NB4 (cell line): ENCODE results near the gene ACACB.

ENCODE experiments used
- DNase-seq: peaks from one replicate; pipeline ENCODE4 v3.0.0; 2010; ENCODE audit warnings: low read depth
- H3K4me3 ChIP-seq: one replicate; pipeline ENCODE4 v1.5.1; 2011; ENCODE audit warnings: mild to moderate bottlenecking, low read depth, low read length, moderate library complexity
- CTCF ChIP-seq: IDR thresholded peaks from one replicate; pipeline ENCODE4 v1.5.1; 2012; ENCODE audit warnings: low read depth, low read length
- MYC ChIP-seq: IDR thresholded peaks from 2 replicates; pipeline ENCODE4 v1.6.1; 2011; ENCODE audit warnings: low read depth, low read length
- POLR2A ChIP-seq: IDR thresholded peaks from 2 replicates; pipeline ENCODE4 v1.6.1; 2011; ENCODE audit warnings: mild to moderate bottlenecking; ENCODE audit not compliant: insufficient read length; ENCODE audit errors: extremely low read depth
- TF ChIP-seq, protein P1 (sequence below): IDR thresholded peaks from 2 replicates; pipeline ENCODE4 v1.6.1; 2011; ENCODE audit warnings: low read depth, low read length

The ACACB gene

GRCh38 chr12:109236257-109236656, 119.9 kb downstream of the ACACB start:
- no peak for DNase-seq
- TF ChIP-seq, protein P1, sequence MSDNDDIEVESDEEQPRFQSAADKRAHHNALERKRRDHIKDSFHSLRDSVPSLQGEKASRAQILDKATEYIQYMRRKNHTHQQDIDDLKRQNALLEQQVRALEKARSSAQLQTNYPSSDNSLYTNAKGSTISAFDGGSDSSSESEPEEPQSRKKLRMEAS: no peak
- TF ChIP-seq POLR2A (no peak), CTCF (no peak), MYC (no peak)
- H3K4me3 ChIP-seq: no peak overlapping the region

GRCh38 chr12:109239179-109239578, 122.8 kb downstream of the ACACB start:
- DNase-seq: no peak
- TF ChIP-seq POLR2A (no peak), CTCF (no peak), MYC (no peak)
- TF ChIP-seq, protein P1: no peak
- H3K4me3 ChIP-seq: no peak overlapping the region

GRCh38 chr12:109239691-109240090, 123.3 kb downstream of the ACACB start:
- no peak for DNase-seq
- H3K4me3 ChIP-seq: no peak overlapping the region
- TF ChIP-seq CTCF (no peak), MYC (no peak), POLR2A (no peak)
- TF ChIP-seq, protein P1: no peak

DNA sequence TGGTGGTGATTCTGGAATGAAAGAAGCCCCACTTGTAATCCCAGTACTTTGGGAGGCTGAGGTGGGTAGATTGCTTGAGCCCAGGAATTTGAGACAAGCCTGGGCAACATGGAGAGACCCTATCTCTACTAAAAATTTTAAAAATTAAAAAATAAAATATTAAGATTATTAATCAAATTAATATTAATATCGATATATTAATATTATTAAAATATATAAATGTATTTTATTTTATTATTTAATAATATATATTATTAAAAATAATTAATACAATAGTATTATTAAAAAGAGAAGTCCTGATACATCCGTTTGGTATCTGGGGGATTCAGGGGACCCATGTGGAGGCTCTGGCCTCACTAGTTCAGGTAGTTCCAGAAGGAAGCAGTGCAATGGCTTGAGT, 124.0 kb downstream of the ACACB start:
- H3K4me3 ChIP-seq: no peak overlapping the region
- TF ChIP-seq CTCF: no peak
- TF ChIP-seq, protein P1: no peak
- no peak for TF ChIP-seq POLR2A
- DNase-seq: no peak

- no peak for DNase-seq
- no peak for TF ChIP-seq CTCF
- TF ChIP-seq POLR2A: no peak
- TF ChIP-seq MYC: no peak
- TF ChIP-seq, protein P1: no peak
- H3K4me3 ChIP-seq: no peak overlapping the region
These were observed 125.5 kb downstream of the ACACB start for GRCh38 chr12:109241936-109242335.

DNA sequence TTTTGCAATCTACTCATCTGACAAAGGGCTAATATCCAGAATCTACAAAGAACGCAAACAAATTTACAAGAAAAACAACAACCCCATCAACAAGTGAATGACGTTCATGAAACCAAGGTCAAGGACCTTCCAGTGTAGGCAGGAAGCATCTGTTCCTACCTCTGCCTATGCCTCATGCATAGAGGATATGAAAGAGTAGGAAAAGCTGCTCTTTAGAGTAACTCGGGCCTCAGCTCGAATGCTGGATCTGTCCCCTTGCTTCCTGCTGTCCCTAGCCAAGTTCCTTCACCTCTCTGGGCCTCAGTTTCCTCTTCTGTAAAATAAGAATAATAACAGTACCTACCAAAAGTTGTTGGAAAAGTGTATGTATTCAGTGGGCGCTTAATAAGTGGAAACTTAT, 127.7 kb downstream of the ACACB start:
- H3K4me3 ChIP-seq: no peak overlapping the region
- TF ChIP-seq MYC (no peak), POLR2A (no peak), CTCF (no peak)
- TF ChIP-seq, protein P1: no peak
- no peak for DNase-seq
